Hepatocyte (in vitro differentiated cells): ENCODE results near the gene SH3RF3.

Experiments used
- CTCF ChIP-seq: fragments of 200-600 bp; sonication (generic); IDR thresholded peaks from 2 replicates; pipeline ENCODE4 v1.5.1; 2016; ENCODE audit warnings: antibody characterized with exemption, mild to moderate bottlenecking; ENCODE audit not compliant: poor library complexity
- EZH2phosphoT487 ChIP-seq: fragments of 200-600 bp; sonication (generic); IDR thresholded peaks from one replicate; pipeline ENCODE4 v1.6.1; 2018; ENCODE audit warnings: antibody characterized with exemption, mild to moderate bottlenecking, low read depth, moderate library complexity; ENCODE audit not compliant: unreplicated experiment, severe bottlenecking

GRCh38 chr2:109322111-109322510 lies 193.1 kb downstream of the SH3RF3 start:
- TF ChIP-seq CTCF (no peak), EZH2phosphoT487 (no peak)
